ENCODE measurements around the gene HAT1. TPM values are rescaled to one million over a fixed set of nuclear protein-coding genes. Genes with fewer than 3 reads are reported as not detected.
"Not testable (repeated sequence)": the region's sequence is repeated elsewhere in the genome, so short reads cannot be mapped to it uniquely, and the experiment has no call there.

HAT1 gene
- polyA plus RNA-seq, 3 donors: 16.9 to 63.3 (median 62.8) TPM

GRCh38 chr2:171972329-171972982 is 50.2 kb downstream of the HAT1 start:
- no peaks in the 10 kb centered on the region for H3K9me3 ChIP-seq (replicated peaks in 1 of 2; ENCODE audit: control insufficient read depth in 1 of 2, insufficient read depth in 1 of 2, low read length in 2 of 2)
- TF ChIP-seq CTCF (IDR thresholded peaks at IDR 0.05): no peak
- no peak overlapping the region for H3K9ac ChIP-seq (ENCODE audit: insufficient read depth, low read length, poor library complexity, severe bottlenecking)
- no peaks in the 10 kb centered on the region for H4K20me1 ChIP-seq (ENCODE audit: insufficient read depth, low read length)
- Mint-ChIP-seq H3K4me1 (peaks cover 2% of the 10 kb centered on the region), H3K27me3 (ENCODE audit: low read depth in 3 of 3) (no peaks in the 10 kb centered on the region), H3K27ac (no peak overlapping the region), H3K36me3 (peaks cover 40 to 50% of the 10 kb centered on the region in 2 donors), H3K9me3 (no peaks in the 10 kb centered on the region), H3K4me3 (no peak overlapping the region)
- no peaks in the 10 kb centered on the region for H3K79me2 ChIP-seq (ENCODE audit: insufficient read depth, low read length)
- DNase-seq: no peak
- intact Hi-C loops (cut with micrococcal nuclease): no loop called here
- no peaks in the 10 kb centered on the region for H3K4me1 ChIP-seq (ENCODE audit: control insufficient read depth in 1 of 2, insufficient read depth in 2 of 2, low read length in 2 of 2)
- H3K27me3 ChIP-seq (ENCODE audit: control insufficient read depth in 2 of 2, insufficient read depth in 2 of 2, low read length in 2 of 2): no peaks in the 10 kb centered on the region
- no peak overlapping the region for H3K4me3 ChIP-seq (replicated peaks in 1 of 3; ENCODE audit: low read depth in 2 of 3, low read length in 3 of 3)
- no peak overlapping the region for H3K4me2 ChIP-seq (replicated peaks; ENCODE audit: extremely low read depth, low read length, poor library complexity, severe bottlenecking)
- peaks cover 14 to 64% of the 10 kb centered on the region in 2 donors for H3K36me3 ChIP-seq (replicated peaks in 1 of 2; ENCODE audit: control insufficient read depth in 1 of 2, insufficient read depth in 2 of 2, low read length in 2 of 2)
- H2AFZ ChIP-seq (ENCODE audit: insufficient read depth, low read depth, low read length, poor library complexity, severe bottlenecking): no peak overlapping the region
- H3K27ac ChIP-seq (ENCODE audit: low read depth in 1 of 2, low read length in 2 of 2): no peak overlapping the region
- 88% methylated on average over 1 of the region's 2 CpGs for WGBS (ENCODE audit: insufficient coverage)

- H3K9me3 ChIP-seq (replicated peaks in 1 of 2; ENCODE audit: control insufficient read depth in 1 of 2, insufficient read depth in 1 of 2, low read length in 2 of 2): no peaks in the 10 kb centered on the region
- no peak overlapping the region for H3K9ac ChIP-seq (ENCODE audit: insufficient read depth, low read length, poor library complexity, severe bottlenecking)
- TF ChIP-seq CTCF (IDR thresholded peaks at IDR 0.05): no peak
- WGBS (ENCODE audit: insufficient coverage): no CpG with 5 or more reads among the region's 4 CpGs
- H3K27ac Mint-ChIP-seq: no peak overlapping the region
- H3K27ac ChIP-seq (ENCODE audit: low read depth in 1 of 2, low read length in 2 of 2): no peak overlapping the region
- intact Hi-C loops (cut with micrococcal nuclease): no loop called here
- peaks cover 61 to 72% of the 10 kb centered on the region in 2 donors for H3K36me3 Mint-ChIP-seq
- H3K79me2 ChIP-seq (ENCODE audit: insufficient read depth, low read length): no peaks in the 10 kb centered on the region
- peaks cover 22 to 80% of the 10 kb centered on the region in 2 donors for H3K36me3 ChIP-seq (replicated peaks in 1 of 2; ENCODE audit: control insufficient read depth in 1 of 2, insufficient read depth in 2 of 2, low read length in 2 of 2)
- no peaks in the 10 kb centered on the region for H4K20me1 ChIP-seq (ENCODE audit: insufficient read depth, low read length)
- H3K4me1 ChIP-seq (ENCODE audit: control insufficient read depth in 1 of 2, insufficient read depth in 2 of 2, low read length in 2 of 2): no peaks in the 10 kb centered on the region
- no peaks in the 10 kb centered on the region for H3K27me3 ChIP-seq (ENCODE audit: control insufficient read depth in 2 of 2, insufficient read depth in 2 of 2, low read length in 2 of 2)
- DNase-seq: no peak
- no peak overlapping the region for H3K4me3 Mint-ChIP-seq
- peaks cover 0 to 3% (median 0%) of the 10 kb centered on the region in 7 donors for H3K9me3 Mint-ChIP-seq
- peaks cover 8% of the 10 kb centered on the region for H3K4me1 Mint-ChIP-seq
- H3K4me3 ChIP-seq (replicated peaks in 1 of 3; ENCODE audit: low read depth in 2 of 3, low read length in 3 of 3): no peak overlapping the region
- H3K4me2 ChIP-seq (replicated peaks; ENCODE audit: extremely low read depth, low read length, poor library complexity, severe bottlenecking): no peak overlapping the region
- no peak overlapping the region for H2AFZ ChIP-seq (ENCODE audit: insufficient read depth, low read depth, low read length, poor library complexity, severe bottlenecking)
- H3K27me3 Mint-ChIP-seq (ENCODE audit: low read depth in 3 of 3): no peaks in the 10 kb centered on the region
Observed at GRCh38 chr2:171979103-171979502, 56.8 kb downstream of the HAT1 start.

- no CpG with 5 or more reads among the region's 1 CpG for WGBS (ENCODE audit: insufficient coverage)
- H3K4me1 ChIP-seq (ENCODE audit: control insufficient read depth in 1 of 2, insufficient read depth in 2 of 2, low read length in 2 of 2); H3K27ac ChIP-seq (ENCODE audit: low read depth in 1 of 2, low read length in 2 of 2); H3K27ac Mint-ChIP-seq; DNase-seq; H3K9me3 ChIP-seq (replicated peaks in 1 of 2; ENCODE audit: control insufficient read depth in 1 of 2, insufficient read depth in 1 of 2, low read length in 2 of 2); H3K79me2 ChIP-seq (ENCODE audit: insufficient read depth, low read length); H3K4me2 ChIP-seq (replicated peaks; ENCODE audit: extremely low read depth, low read length, poor library complexity, severe bottlenecking); H3K4me1 Mint-ChIP-seq; intact Hi-C loops (cut with micrococcal nuclease); H4K20me1 ChIP-seq (ENCODE audit: insufficient read depth, low read length); H3K4me3 ChIP-seq (replicated peaks in 1 of 3; ENCODE audit: low read depth in 2 of 3, low read length in 3 of 3); H3K27me3 ChIP-seq (ENCODE audit: control insufficient read depth in 2 of 2, insufficient read depth in 2 of 2, low read length in 2 of 2); H3K27me3 Mint-ChIP-seq (ENCODE audit: low read depth in 3 of 3); H2AFZ ChIP-seq (ENCODE audit: insufficient read depth, low read depth, low read length, poor library complexity, severe bottlenecking); H3K4me3 Mint-ChIP-seq; H3K9me3 Mint-ChIP-seq; H3K9ac ChIP-seq (ENCODE audit: insufficient read depth, low read length, poor library complexity, severe bottlenecking): not testable (repeated sequence)
- H3K36me3 ChIP-seq (replicated peaks in 1 of 2; ENCODE audit: control insufficient read depth in 1 of 2, insufficient read depth in 2 of 2, low read length in 2 of 2): peaks cover 18 to 53% of the 10 kb centered on the region in 2 donors
- H3K36me3 Mint-ChIP-seq: peaks cover 40 to 41% of the 10 kb centered on the region in 2 donors
Observed at GRCh38 chr2:171983924-171984323, 61.7 kb downstream of the HAT1 start.

All from CD14-positive monocyte (primary cell).